K562 (cell line): ENCODE data around the gene C4BPB. TPM values are rescaled to one million over a fixed set of nuclear protein-coding genes. Genes with fewer than 3 reads are reported as not detected.

Experiments
- ARID2 ChIP-seq: fragments of 450-650 bp; IDR thresholded peaks from 2 replicates; pipeline ENCODE4 v1.6.1; 2017; ENCODE audit warnings: antibody characterized with exemption, mild to moderate bottlenecking
- ATF4 ChIP-seq: fragments of 450-650 bp; formaldehyde crosslinking; IDR thresholded peaks from 2 replicates; pipeline ENCODE4 v1.4.0; 2022; ENCODE audit warnings: mild to moderate bottlenecking, moderate library complexity
- BRD4 ChIP-seq: fragments of 200-600 bp; sonication (generic); IDR thresholded peaks from 2 replicates; pipeline ENCODE4 v1.6.1; 2017; ENCODE audit warnings: inconsistent platforms
- DIDO1 ChIP-seq: fragments of 450-650 bp; IDR thresholded peaks from 2 replicates; pipeline ENCODE4 v1.6.1; 2016; ENCODE audit warnings: low read depth, missing biosample characterization, missing genetic modification characterization
- FOXA1 ChIP-seq: fragments of 450-650 bp; IDR thresholded peaks from 2 replicates; pipeline ENCODE4 v1.6.1; 2016; ENCODE audit warnings: mild to moderate bottlenecking, borderline replicate concordance
- HEY1 ChIP-seq: fragments of 250-450 bp; sonication (Bioruptor Pico); IDR thresholded peaks from 2 replicates; pipeline ENCODE4 v1.5.0; 2020; ENCODE audit warnings: mild to moderate bottlenecking, moderate library complexity, borderline replicate concordance
- KDM1A ChIP-seq, 2 experiments: fragments of 450-650 bp; IDR thresholded peaks; 2 replicates each; pipeline ENCODE4 v1.6.1; 2016; ENCODE audit warnings: mild to moderate bottlenecking in 2 of 2
- POLR2A ChIP-seq: fragments of 450-650 bp; conservative IDR thresholded peaks from 2 replicates; pipeline ENCODE4 v1.6.1; 2016
- REST ChIP-seq, 2 experiments: fragments of 450-650 bp; formaldehyde crosslinking in 1 of 2; IDR thresholded peaks; 2 replicates each; pipeline versions ENCODE4 v1.4.0 to v1.6.1; 2014 to 2020; ENCODE audit warnings: mild to moderate bottlenecking in 2 of 2, borderline replicate concordance in 1 of 2, low read depth in 1 of 2
- TEAD4 ChIP-seq, 2 experiments: sonication (generic) in 1 of 2; formaldehyde crosslinking in 1 of 2; IDR thresholded peaks; 2 replicates each; pipeline versions ENCODE4 v1.6.1 to v1.8.0; 2012 to 2022; ENCODE audit warnings: borderline replicate concordance in 1 of 2, inconsistent platforms in 1 of 2, low read length in 1 of 2, mild to moderate bottlenecking in 1 of 2, missing genetic modification reagents in 1 of 2
- polyA plus RNA-seq, 8 experiments: library from polyadenylated mRNA; depleted of rRNA in 4 of 8; stranded (reverse) in 5 of 8; unstranded in 3 of 8; fragments of >200 nt; fragmentation: Nextera tagmentation in 2 of 8; fragmentation: Illumina TruSeq in 1 of 8; extraction: Ambion mirVana in 2 of 8; extraction: Trizol in 1 of 8; gene quantifications; 2 replicates each; pipeline versions ENCODE4 v1.2.1 to v1.2.3, GENCODE V29; 2011 to 2014; ENCODE audit warnings: inconsistent platforms in 1 of 8, missing spikeins in 1 of 8
- total RNA-seq, 7 experiments: library from RNA; depleted of rRNA in 6 of 7; stranded (reverse); fragments of >200 nt in 6 of 7; fragmentation: Illumina TruSeq in 2 of 7; extraction: Trizol in 2 of 7; gene quantifications; 2 replicates each; pipeline versions ENCODE4 v1.2.1 to v1.2.3, GENCODE V29; 2011 to 2021; ENCODE audit warnings: low replicate concordance in 1 of 7

The C4BPB gene
- total and polyA plus RNA-seq, 9 of the 15 experiments (the other 6 are each of a cell fraction or from before 2014, with no cell fraction given), result not detected

- TF ChIP-seq ATF4 (CRISPR knock-in tag) (peak; percentile 56; the same call in 1 of the 2 replicates), HEY1 (CRISPR knock-in tag) (0 out of 2 replicates have a peak, but pooled peaks have one; percentile 58), ARID2 (peak; percentile 57; the same call in 1 of the 2 replicates), TEAD4 (IDR thresholded peaks at IDR 0.05; ENCODE audit: low read length) (0 out of 2 replicates have a peak, but pooled peaks have one; percentile 7), TEAD4 (CRISPR knock-in tag; IDR thresholded peaks at IDR 0.05; ENCODE audit: borderline replicate concordance) (no peak), KDM1A (IDR thresholded peaks at IDR 0.05) (0 out of 4 replicates have a peak, but pooled peaks have one; percentile 45 to 49), POLR2A (no peak), BRD4 (0 out of 2 replicates have a peak, but pooled peaks have one; percentile 11), DIDO1 (tag) (peak; percentile 55; the same call in 1 of the 2 replicates), FOXA1 (no peak), REST (IDR thresholded peaks at IDR 0.05; ENCODE audit: borderline replicate concordance) (peak; percentile 61), REST (CRISPR knock-in tag; IDR thresholded peaks at IDR 0.05; ENCODE audit: low read depth) (no peak)
These were observed 38.7 kb upstream of the C4BPB start (continued) for GRCh38 chr1:207049974-207050391.
